NK-92 (cell line): ENCODE measurements around the gene PCDHGB4.
"Not testable (repeated sequence)": the region's sequence is repeated elsewhere in the genome, so short reads cannot be mapped to it uniquely, and the experiment has no call there.

Source experiments
- DNase-seq: peaks from one replicate; lab custom pipeline; 2025; ENCODE audit not compliant: unreplicated experiment; lab: John Stamatoyannopoulos, UW

The PCDHGB4 gene

GRCh38 chr5:141366016-141366896 is 21.2 kb upstream of the PCDHGB4 start:
- DNase-seq: no peak

- no peak for DNase-seq
Measured at GRCh38 chr5:141369994-141370848, 17.3 kb upstream of the PCDHGB4 start, which contains the start of gene PCDHGB3. TSS of gene PCDHGB3 (plus strand) at chr5:141370242. CDS start at chr5:141370395, 153 bp downstream.

- no peak for DNase-seq
Measured at GRCh38 chr5:141371572-141372475, 15.7 kb upstream of the PCDHGB4 start.

GRCh38 chr5:141373673-141374317 is 13.7 kb upstream of the PCDHGB4 start, which contains the start of gene PCDHGA6:
TSS of gene PCDHGA6 (plus strand) at chr5:141373891. CDS start at chr5:141374084, 193 bp downstream.
- DNase-seq: no peak

- DNase-seq: no peak
Measured at GRCh38 chr5:141374627-141375026, 12.9 kb upstream of the PCDHGB4 start.

- DNase-seq: not testable (repeated sequence)
Measured at GRCh38 chr5:141375444-141376155, 11.9 kb upstream of the PCDHGB4 start.

- DNase-seq: no peak
Measured at GRCh38 chr5:141382469-141383294, 4.8 kb upstream of the PCDHGB4 start, which contains the start of gene PCDHGA7. TSS of gene PCDHGA7 (plus strand) at chr5:141382742. CDS start at chr5:141382900, 158 bp downstream.

- no peak for DNase-seq
Measured at GRCh38 chr5:141383345-141383744, 4.2 kb upstream of the PCDHGB4 start.

GRCh38 chr5:141384471-141385267 is 2.8 kb upstream of the PCDHGB4 start:
- no peak for DNase-seq

GRCh38 chr5:141388661-141389060 is 1.2 kb downstream of the PCDHGB4 start:
- DNase-seq: no peak

GRCh38 chr5:141389153-141390042 is 1.9 kb downstream of the PCDHGB4 start:
- DNase-seq: no peak

- DNase-seq: no peak
Measured at GRCh38 chr5:141392429-141393198, 5.1 kb downstream of the PCDHGB4 start, which contains the start of gene PCDHGA8. TSS of gene PCDHGA8 (plus strand) at chr5:141392633. CDS start at chr5:141392814, 181 bp downstream.

- DNase-seq: no peak
Measured at GRCh38 chr5:141393267-141393666, 5.8 kb downstream of the PCDHGB4 start.

- DNase-seq: not testable (repeated sequence)
Measured at GRCh38 chr5:141394401-141395187, 7.1 kb downstream of the PCDHGB4 start.
